Cardiac septum (tissue), 1 donor: ENCODE results near the gene SP140L. TPM values are rescaled to one million over a fixed set of nuclear protein-coding genes. Genes with fewer than 3 reads are reported as not detected.
"Not testable (repeated sequence)": the region's sequence is repeated elsewhere in the genome, so short reads cannot be mapped to it uniquely, and the experiment has no call there.

Experiments
- DNase-seq: peaks from one replicate; pipeline ENCODE4 v3.0.0-alpha.2; 2020; ENCODE audit warnings: low spot score
- intact Hi-C: fragments of 100-400 bp; cut with DNase I; formaldehyde crosslinking; loops from one replicate; pipeline ENCODE4 v1.14.0; 2022
- total RNA-seq: library from RNA; stranded (reverse); fragmentation: NEBNext Ultra II Directional; extraction: Animal tissue kit (Norgen Biotek cat#: 25700); gene quantifications from one replicate; pipeline ENCODE4 v1.2.1, GENCODE V29; 2021
- donor health status: DM: no; HTN: no; CAD: no.

Gene SP140L
- total RNA-seq, 1 donor from 2014 or later: 4.0 TPM

DNA sequence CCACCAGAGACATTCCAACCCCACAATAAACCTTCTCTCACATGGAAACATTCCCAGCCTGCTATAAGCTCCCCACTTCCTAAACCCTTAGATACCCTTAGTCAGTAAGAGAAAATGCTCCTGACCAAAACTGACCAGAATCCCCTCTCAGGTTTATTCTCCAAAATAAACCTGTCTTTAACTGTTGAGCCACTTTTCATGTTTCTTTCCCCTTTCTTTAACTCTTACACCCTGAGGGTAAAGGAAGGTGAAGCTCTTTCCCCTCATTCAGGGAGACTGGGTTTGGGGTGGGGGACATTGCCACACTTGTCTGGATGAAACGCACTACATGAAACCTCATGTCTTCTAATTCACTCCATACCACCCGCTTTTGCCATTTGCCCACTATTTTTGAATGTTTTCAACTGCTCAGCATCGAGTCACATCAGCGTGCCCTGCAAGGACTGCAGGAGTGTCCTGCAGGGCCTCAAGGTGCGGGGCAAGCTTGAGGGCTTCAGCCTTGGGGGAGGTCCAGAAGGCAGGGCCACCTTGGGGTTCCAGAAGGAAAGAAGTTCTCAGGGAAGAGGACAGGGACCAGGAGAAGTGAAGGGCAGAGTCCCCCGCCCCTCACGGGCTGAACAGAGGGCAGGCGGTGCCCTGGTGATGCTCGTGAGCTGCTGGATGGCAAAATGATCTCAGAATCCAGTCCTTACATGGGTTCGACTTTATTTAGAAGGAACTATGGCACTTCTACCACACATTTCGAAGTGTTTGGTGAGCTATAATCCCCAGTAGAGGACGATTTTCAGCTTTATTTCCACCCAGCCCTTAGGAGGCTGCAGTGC lies 4.2 kb upstream of the SP140L start:
- intact Hi-C loops: no loop called here
- DNase-seq: no peak

- intact Hi-C loops: no loop called here
- no peak for DNase-seq
These were observed 3.4 kb upstream of the SP140L start for GRCh38 chr2:230323385-230324106.

GRCh38 chr2:230324503-230324902 lies 2.5 kb upstream of the SP140L start:
- DNase-seq: no peak
- intact Hi-C loops: no loop called here

GRCh38 chr2:230325316-230326243 lies 1.4 kb upstream of the SP140L start:
- no peak for DNase-seq
- intact Hi-C loops: no loop called here

GRCh38 chr2:230327418-230328154 lies 593 bp downstream of the SP140L start:
- intact Hi-C loops: no loop called here
- DNase-seq: no peak

GRCh38 chr2:230328155-230328458 lies 1.1 kb downstream of the SP140L start:
- DNase-seq: no peak
- intact Hi-C loops: no loop called here

- intact Hi-C loops: loop anchor here (10.0 kb wide), 1 partner anchor 65 kb away; no protein-coding TSS in a partner anchor
- DNase-seq: no peak
These were observed 3.1 kb downstream of the SP140L start for GRCh38 chr2:230329946-230330605.

GRCh38 chr2:230330725-230331124 lies 3.7 kb downstream of the SP140L start:
- no peak for DNase-seq
- intact Hi-C loops: loop anchor here (10.0 kb wide), 1 partner anchor 64 kb away; no protein-coding TSS in a partner anchor

DNA sequence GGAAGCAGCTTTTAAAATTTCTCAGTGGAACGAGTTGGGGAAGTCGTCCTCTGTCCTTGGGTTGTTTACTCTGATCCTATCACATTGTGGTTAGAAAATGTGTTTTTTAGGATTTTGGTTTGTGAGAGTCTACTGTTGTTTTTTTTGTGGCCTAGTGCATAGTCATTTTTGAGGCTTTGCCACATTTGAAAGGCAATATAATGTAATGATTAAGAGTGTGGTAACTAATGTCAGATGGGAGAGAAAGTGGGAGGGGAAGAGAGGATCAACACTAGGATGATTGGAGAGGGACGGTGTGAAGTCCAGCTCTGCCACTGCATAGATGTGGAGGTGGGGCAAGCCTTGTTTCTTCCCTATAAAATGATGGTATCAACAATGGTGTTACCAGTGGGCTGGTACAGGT lies 8.5 kb downstream of the SP140L start:
- DNase-seq: no peak
- intact Hi-C loops: loop anchor here (10.0 kb wide), 1 partner anchor 59 kb away; no protein-coding TSS in a partner anchor

GRCh38 chr2:230335864-230336506 lies 9.0 kb downstream of the SP140L start:
- no peak for DNase-seq
- intact Hi-C loops: loop anchor here (10.0 kb wide), 1 partner anchor 59 kb away; no protein-coding TSS in a partner anchor

DNA sequence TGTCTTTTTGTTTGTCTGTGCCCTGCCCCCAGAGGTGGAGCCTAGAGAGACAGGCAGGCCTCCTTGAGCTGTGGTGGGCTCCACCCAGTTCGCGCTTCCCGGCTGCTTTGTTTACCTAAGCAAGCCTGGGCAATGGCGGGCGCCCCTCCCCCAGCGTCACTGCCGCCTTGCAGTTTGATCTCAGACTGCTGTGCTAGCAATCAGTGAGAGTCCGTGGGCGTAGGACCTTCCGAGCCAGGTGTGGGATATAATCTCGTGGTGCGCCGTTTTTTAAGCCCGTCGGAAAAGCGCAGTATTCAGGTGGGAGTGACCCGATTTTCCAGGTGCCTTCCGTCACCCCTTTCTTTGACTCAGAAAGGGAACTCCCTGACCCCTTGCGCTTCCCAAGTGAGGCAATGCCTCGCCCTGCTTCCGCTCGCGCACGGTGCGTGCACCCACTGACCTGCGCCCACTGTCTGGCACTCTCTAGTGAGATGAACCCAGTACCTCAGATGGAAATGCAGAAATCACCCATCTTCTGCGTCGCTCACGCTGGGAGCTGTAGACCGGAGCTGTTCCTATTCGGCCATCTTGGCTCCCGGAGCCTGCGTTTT lies 15.0 kb downstream of the SP140L start:
- intact Hi-C loops, DNase-seq: not testable (repeated sequence)

DNA sequence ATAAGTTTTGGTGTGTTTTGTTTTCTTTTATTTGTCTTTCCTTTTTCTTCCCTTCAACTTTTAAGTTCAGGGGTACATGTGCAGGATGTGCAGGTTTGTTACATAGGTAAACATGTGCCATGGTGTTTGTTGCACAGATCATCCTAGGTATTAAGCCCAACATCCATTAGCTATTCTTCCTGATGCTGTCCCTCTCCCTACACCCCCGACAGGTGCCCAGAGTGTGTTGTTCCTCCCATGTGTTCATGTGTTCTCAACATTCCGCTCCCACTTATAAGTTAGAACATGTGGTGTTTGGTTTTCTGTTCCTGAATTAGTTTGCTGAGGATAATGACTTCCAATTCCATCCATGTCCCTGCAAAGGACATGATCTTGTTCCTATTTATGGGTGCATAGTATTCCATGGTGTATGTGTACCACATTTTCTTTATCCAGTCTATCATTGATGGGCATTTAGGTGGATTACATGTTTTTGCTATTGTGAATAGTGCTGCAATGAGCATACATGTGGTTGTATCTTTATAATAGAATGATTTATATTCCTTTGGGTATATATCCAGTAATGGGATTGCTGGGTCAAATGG lies 16.1 kb downstream of the SP140L start:
- intact Hi-C loops: not testable (repeated sequence)

DNA sequence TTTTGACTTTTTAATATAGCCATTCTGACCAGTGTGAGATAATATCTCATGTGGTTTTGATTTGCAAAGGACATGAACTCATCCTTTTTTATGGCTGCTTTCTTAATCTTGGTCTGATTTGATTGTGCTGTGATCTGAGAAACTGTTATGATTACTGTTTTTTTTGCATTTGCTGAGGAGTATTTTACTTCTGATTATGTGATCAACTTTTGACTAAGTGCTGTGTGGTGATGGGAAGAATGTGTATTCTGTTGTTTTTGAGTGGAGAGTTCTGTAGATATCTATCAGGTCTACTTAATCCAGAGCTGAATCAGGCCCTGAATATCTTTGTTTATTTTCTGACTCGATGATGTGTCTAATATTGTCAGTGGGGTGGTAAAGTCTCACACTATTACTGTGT lies 16.8 kb downstream of the SP140L start:
- intact Hi-C loops: no loop called here
- no peak for DNase-seq

More for the DNA sequence above, 16.1 kb downstream of the SP140L start:
- DNase-seq: not testable (repeated sequence)

DNA sequence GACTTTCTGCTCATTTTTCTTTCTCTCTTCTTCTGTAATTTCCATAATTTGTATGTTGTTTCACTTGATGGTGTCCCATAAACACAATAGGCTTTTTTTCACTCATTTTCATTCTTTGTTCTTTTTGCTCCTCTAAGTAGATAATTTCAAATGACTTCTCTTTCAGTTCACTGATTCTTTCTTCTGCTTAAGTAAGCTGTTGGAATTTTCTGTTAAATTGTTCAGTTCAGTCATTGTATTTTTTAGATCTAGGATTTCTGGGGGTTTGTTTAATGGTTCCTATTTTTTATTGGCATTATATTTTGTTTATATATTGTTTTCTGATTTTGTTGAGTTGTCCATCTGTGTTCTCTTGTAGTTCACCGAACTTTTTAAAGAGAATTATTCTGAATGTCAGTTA lies 19.5 kb downstream of the SP140L start:
- DNase-seq: no peak
- intact Hi-C loops: no loop called here

- DNase-seq: no peak
- intact Hi-C loops: no loop called here
These were observed 20.0 kb downstream of the SP140L start for GRCh38 chr2:230346921-230347533.

DNA sequence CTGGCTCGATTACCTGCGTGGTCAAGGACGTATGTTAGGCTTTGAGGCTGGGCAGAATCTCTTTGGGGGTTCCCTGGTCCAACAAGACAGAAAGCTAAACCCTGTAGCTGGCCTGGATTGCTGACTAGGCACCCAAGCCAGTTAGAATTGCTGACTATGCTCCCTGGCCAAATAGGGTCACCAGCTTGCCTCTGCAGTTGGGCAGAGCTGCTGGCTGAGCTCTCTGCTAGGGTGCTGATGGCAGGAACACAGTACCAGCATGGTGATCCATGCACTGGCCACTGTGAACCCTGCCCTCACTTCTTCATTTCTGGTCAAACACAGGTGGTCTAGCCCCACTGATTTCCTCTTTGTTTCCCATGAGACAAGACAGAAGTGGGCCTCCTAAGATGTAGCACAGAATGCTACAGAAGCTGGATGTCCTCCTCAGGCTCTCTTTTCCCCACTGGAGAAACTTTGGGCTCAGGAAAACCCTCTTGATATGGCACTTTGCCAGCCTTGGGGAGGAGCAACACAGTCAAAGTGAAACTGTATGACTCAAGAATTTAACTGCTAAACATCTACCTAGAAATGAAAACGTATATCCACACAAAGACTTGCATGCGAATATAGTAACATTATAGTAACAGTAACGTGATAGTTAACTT lies 20.8 kb downstream of the SP140L start:
- no peak for DNase-seq
- intact Hi-C loops: no loop called here

GRCh38 chr2:230348787-230349186 lies 21.8 kb downstream of the SP140L start:
- no peak for DNase-seq
- intact Hi-C loops: no loop called here
